ENCODE results near the gene AFG1L.

DNA sequence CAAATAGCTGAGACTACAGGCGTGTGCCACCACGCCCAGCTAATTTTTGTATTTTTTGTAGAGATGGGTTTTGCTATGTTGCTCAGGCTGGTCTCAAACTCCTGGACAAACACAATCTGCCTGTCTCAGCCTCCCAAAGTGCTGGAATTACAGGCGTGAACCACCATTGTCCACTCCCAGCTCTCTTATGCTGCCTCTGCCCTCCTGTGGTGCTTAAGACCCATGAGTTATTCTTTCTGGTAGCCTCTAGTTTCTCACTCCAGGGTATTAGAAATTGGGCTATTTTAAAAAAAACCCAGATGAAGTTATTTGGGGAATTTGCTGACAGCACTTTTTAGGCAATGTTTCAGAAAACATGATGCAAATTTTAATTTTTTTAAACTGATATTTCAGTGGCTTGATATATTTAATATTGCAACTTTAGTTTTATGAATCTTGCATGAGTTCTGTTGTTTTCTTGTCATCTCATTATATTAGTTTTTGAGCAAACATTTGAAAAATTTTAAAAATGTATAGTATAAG is 151.8 kb downstream of the AFG1L start:
- no peak for TF ChIP-seq POLR2A (IDR thresholded peaks at IDR 0.05)
- no peak for TF ChIP-seq CTCF (IDR thresholded peaks at IDR 0.05 in 8 of 11, conservative IDR thresholded peaks at IDR 0.05 in 3 of 11)
- no peak for TF ChIP-seq POLR2AphosphoS5 (IDR thresholded peaks at IDR 0.05)

Data from spleen (tissue), 7 donors.